HG03439 (cell line): Measurements from ENCODE around the gene CCDC78.
"Not testable (repeated sequence)": the region's sequence is repeated elsewhere in the genome, so short reads cannot be mapped to it uniquely, and the experiment has no call there.

Experiments used
- ATAC-seq: cut with Tn5 transposase; IDR thresholded peaks from one replicate; pipeline ENCODE4 v1.9.1; 2021; ENCODE audit warnings: mild to moderate bottlenecking, moderate library complexity; ENCODE audit not compliant: unreplicated experiment

Gene CCDC78

GRCh38 chr16:714079-714478 lies 12.2 kb downstream of the CCDC78 start:
- no peak for ATAC-seq

GRCh38 chr16:712740-713250 lies 13.4 kb downstream of the CCDC78 start:
- not testable (repeated sequence) for ATAC-seq

DNA sequence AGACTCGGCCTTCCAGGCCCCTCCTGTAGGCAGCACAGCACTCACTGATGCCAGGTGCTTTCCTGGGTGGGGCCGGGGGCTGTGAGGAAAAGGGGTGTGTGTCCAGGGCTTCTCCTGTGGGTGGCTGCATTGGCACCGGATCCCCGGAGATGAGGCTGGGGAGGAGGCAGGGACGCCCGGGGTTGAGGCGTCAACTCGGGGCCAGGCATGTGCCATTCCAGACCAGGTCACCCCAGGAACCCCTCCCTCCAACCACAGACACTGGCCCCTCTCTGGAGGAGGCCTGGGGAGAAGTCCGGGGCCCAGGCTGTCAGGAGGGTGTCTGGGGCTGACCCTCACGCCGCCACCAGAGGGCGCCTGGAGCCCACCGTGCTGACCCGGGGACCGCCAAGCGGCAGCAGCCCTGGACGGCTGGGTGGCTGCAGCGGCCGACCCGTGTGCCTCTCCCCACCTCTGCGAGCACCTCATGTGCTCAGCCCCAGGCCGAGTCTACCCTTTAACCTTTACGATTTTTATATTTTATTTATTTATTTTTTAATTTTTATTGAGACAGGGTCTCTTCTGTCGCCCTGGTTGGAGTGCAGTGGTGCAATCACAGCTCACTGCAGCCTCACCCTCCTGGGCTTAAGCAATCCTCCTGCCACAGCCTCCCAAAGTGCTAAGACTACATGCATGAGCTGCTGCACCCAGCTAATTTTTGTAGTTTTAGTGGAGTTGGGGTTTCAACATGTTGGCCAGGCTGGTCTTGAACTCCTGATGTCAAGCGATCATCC lies 14.5 kb downstream of the CCDC78 start:
- ATAC-seq = no peak

DNA sequence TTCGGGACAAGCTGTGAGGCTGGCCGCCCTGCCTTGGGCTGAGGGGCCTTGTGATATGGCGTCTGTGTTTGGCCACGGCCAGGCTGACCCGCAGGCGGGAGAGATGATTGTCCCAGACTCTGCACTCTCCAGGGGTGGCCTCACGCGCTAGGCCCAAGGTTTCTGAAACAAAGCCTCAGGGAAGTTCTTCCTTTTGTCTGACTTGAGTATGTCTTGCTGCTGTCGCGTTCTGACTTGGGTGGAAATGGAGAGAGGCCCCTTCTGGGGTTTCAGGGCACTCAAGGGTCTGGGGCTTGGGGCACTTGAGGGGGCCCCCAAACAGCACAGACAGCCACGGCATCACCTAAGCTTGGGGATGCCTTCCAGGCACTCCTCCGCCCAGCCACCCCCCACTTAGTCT lies 15.2 kb downstream of the CCDC78 start:
- no peak for ATAC-seq

DNA sequence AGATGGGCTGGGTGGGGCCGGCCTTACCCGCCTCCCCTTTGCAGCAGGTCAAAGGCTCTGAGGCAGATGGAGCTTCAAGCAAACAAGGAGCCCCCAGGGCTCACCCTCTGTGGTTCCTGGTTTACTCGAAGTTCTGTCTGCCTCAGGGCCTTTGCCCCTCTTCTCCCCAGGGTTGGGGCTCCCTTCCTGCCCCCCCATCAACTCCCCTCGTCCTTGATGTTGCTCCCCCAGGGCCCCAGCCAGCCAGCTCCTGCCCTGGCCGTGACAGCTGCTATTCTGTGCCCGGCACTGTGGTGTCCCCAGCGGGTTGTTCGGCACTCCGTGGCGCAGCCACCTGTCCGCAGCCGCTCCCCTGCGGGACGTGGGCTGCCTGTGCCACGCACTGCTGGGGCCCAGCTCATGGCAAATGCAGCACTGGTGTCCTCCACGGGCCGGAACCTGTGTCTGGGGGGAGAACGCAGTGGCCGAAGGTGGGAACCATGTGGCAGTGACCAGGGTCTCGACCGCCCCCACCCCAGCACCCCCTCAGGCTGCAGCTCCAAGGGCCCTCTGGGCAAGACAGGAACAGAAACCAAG lies 15.7 kb downstream of the CCDC78 start:
- ATAC-seq = no peak

DNA sequence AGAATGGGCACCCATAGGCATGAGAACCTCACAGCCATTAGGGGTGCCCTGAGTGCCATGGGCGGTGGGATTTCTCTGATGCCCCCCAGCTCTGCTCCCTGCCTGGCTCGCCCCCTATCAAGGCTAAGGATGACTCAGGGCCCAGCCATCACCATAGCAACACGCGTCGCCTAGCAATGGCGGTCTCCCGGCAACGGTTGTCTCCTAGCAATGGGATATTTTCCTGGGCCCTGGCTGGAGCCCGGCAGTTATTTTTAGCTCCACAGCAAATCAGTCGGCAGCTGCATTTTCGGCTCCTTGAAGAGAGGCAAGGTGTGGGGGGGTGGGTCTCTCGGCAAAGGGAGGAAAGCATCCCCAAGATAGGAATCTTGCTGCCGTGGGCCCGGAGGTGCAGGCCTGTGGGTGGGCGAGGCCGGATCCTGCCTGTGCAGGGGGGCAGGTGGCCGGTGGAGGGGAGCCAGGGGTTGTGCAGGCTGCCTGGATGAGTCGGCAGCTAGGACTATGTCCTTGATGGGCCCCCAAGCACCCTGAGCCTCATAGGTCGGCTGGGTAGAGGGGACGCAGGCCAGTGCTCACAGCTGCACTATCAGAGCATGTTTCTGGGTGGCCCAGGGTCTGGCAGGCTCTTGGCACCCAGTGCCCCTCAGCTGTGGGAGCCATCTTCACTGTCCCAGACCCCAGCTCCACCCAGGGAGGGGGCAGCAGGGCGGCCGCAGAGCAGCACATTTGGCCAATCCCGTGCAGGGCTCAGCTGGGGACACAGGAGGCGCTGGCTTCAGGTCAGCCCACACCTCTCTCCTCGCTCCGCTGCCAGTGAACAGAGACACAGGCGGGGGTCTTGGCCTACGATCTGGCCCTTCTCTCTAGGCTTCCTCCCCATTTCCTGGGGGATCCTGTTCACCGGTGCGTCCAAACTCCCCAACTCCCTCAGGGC lies 16.4 kb downstream of the CCDC78 start:
- ATAC-seq = no peak

- no peak for ATAC-seq
These were observed 17.3 kb downstream of the CCDC78 start for GRCh38 chr16:708959-709358.

DNA sequence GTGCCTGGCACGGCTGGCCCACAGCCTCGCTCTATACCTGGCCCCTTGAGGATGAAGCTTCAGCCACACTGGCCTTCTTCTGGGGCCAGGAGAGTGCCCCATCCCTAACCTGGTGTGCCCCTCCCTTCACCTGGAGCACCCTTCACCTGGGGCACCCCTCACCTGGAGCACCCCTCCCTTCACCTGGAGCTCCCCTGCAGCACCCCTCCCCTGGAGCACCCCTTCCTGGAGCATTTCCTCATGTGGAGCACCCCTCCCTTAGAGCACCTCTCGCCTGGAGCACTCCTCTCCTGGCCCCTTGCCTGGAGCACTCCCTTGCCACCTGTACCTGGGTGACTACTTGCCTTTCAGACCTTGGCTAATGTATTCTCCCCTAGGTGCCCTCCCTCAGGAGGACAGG lies 18.2 kb downstream of the CCDC78 start:
- ATAC-seq = no peak

DNA sequence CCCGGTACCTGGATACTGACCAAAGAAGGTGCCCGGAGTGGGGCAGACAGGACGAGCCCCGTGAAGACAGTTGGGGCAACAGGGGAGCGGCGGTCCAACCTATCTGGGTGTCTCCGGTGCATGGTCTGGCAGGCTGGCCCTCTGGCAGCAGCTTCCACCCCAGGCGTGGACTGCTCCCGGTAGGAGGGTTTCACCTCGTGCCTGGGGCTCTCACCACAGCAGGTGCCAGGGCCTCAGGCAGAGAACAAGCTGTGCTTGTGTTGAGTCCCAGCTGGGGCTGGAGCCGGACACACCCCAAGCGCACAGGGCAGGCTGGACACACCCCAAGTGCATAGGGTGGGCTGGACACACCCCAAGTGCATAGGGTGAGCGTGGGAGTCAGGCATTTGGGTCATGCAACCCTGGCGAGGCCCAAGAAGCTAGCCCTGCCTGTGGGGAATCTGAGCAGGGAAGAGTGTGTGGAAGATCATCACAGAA lies 19.1 kb downstream of the CCDC78 start:
- no peak for ATAC-seq

DNA sequence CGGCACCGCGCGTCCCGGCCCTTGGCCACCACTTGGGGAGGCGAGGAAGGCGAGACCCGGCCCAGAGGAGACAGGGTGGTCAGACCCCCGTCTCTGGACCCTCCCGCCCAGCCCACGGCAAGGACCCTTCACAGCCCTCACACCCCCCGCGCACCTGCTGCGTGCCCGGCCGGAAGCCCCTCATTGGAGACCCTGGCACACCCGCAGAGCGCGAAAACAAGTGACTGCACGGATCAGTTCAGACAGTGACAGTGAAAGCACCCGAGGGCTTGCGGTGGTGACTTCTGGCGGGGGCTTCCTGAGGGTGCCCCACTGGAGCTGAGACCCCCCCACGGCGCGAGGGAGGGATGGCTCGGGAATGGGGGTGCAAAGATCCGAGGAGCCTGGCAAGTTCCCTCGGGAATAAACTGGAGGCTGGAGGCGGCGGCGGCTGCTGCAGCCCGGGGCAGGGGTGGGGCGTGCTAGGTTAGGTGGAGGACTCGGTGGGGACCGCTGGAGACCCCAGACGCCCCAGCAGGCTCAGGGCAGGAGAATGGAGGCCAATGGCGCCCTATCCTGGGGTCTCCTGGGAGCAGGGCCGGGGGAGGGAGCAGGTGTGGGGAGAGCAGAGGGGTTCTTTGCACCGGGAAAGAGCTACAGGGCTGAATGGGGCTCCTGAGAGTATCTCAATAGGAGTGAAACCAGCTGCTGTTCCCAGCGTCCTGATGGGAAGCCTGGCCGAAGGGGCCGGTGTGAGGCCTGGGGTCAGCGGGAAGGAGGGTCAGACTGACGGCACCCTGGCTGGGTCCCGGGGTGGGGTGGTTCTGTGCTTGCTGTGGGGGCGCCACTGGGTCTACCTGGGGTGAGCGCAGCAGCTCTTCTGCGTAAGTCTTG lies 19.8 kb downstream of the CCDC78 start:
- ATAC-seq = no peak

DNA sequence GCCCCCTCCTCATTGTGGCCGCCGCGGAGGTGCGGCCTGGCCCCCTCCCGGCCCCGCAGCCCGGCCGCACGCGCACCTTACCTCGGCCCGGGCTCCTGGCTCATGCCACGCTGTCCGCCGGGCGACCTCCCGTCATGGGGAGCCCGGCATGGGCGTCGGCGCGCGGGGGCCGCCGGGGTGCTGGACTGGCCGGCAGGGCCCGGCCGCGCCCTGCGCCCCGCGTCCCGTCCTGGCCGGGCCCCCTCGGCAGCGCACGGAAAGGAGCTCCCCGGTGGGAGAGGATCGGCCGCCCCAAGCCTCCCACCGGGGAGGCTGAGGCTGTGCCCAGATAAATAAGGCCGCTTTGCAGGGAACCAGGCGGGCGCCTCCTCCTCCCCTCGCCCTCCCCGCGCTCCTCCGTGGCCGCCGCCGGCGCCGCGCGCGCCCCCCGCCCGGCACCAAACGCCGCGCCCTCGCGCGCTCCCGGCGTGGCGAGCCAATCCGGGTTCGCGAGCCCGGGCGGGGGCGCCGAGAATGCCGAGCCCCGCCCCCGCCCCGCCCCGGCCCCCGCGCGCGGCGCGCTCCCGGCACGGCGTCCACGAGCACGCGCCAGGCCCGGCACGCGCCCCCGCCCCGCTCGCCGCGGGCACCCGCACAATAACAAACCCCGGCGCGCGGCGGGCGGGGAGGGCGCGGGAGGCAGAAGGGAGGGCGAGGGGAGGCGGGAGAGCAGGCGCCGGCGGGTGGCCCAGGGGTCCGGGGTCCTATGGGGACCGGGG lies 20.6 kb downstream of the CCDC78 start, which contains the start of gene FBXL16:
Gene FBXL16 (minus strand): TSS at position 371 of the 758 bp plus-strand sequence. CDS start 8,396 bp downstream, outside the sequence.
- ATAC-seq = no peak

GRCh38 chr16:704552-705380 lies 21.5 kb downstream of the CCDC78 start:
- no peak for ATAC-seq

DNA sequence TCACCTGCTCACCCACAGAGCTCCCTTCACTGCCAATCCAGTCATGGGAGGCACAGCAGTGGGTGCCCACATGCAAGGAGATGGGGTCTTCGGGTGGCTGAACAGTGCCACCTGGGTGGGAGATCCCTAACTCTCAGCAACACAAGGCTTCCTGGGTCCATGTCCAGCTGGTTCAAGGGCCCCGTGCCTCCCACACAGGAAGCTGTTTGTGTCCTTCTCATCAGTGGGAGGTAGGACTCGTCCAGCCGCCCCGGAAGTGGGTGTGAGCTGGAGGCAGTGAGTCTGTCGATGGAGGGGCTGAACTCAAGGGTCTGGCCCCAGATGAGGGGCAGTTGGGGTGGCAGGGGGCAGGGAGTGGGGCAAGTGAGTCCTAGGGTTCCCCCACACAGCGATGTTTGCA lies 22.2 kb downstream of the CCDC78 start:
- no peak for ATAC-seq

GRCh38 chr16:703406-703805 lies 22.8 kb downstream of the CCDC78 start:
- ATAC-seq = no peak

DNA sequence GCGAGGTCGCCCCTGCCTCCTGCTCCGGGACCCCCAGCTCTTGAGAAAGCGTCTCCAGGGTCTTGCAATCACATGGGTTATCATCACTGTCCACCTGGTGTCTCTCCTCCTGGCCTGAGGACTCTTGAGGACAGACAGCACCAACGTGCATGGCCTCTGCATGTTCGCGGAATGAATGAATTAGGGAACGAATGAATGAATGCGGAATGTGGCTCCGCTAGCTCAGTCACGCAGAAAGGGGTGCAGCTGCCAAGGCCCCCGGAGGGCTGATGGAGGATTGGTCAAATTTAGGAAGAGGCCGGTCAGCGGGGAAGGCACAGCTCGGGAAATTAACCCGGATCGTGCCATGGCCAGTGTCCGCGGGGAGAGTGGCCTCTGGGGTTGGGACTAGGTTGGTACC lies 23.9 kb downstream of the CCDC78 start:
- no peak for ATAC-seq

DNA sequence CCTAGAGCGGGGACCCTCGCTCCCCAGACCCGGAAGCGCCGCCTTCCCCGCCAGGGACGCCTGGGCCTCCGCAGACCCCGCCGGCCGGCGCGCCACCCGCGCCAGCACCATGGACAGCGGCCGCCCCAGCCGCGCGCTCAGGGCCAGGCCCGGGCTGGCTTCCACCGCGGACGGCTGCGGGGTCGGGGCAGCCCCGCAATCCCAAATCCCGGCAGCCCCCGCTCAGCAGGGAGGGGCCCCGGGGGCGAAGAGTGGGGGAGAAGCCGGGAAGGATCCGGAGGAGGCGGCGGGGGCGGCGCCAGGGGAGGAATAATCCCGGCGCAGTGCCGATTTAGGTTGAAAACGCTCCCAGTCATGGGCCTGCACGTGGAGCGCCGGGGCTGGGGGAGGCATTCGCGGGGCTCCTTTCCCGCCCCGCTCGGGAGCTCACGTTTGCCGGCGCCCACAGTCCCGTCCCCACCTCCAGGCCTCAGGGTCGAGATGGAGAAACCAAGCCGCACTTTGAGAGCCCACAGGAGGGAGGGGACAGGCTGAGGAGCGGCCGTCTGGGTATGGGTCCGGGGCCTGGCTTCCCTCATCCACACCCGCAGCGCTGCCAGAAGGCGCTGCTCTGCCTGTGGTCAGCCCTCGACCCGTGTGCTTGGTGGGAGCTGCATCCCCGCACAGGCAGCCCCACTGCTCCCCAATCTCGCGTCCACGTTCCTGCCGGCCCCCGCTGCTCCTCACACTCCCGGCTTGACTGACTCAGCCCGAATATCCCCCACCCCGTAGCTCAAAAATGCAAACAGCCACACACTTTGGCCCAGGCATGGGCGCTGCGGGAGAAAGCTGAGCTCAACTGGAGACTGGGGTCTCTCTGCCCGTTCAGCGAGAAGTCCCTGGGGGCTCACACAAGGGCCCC lies 25.3 kb downstream of the CCDC78 start:
- no peak for ATAC-seq

DNA sequence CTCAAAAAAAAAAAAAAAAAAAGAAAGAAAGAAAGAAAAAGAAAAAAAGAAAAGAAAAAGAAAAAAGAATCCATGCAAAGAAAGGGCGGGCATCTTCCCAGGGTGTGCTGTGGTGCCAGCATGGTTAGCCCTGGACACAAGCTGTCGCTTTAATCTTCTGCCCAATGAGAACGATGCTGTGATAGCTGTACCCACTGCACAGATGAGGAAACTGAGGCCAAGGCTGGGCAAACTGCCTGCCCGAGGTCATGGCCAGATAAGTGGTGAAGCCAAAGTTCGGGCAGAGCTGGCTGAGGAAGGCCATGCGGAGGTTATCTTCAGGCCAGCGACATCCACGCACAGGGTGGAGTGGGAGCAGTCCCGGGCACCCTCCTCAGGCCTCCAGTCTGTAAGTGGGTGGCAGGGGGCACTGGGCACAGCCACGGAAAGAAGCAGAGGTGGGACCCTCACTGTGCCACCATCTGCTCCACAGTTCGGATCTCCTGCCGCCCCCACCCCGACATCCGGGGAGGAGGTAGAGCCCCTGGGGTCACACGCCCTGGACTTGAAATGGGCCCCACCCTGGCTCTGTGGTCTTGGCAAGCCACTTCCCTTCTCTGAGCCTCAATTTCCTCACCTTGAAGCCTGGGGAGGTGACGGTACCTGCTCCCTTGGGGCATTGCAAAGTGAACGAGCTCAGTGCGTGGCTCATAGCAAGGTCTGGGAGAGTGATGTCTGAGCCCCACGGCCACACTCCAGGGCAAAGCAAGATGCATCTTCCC lies 27.2 kb downstream of the CCDC78 start:
- no peak for ATAC-seq
